ENCODE data around the gene IARS1. TPM values are rescaled to one million over a fixed set of nuclear protein-coding genes. Genes with fewer than 3 reads are reported as not detected.

The IARS1 gene
- polyA plus RNA-seq, 1 donor from 2014 or later = 64.4 TPM

DNA sequence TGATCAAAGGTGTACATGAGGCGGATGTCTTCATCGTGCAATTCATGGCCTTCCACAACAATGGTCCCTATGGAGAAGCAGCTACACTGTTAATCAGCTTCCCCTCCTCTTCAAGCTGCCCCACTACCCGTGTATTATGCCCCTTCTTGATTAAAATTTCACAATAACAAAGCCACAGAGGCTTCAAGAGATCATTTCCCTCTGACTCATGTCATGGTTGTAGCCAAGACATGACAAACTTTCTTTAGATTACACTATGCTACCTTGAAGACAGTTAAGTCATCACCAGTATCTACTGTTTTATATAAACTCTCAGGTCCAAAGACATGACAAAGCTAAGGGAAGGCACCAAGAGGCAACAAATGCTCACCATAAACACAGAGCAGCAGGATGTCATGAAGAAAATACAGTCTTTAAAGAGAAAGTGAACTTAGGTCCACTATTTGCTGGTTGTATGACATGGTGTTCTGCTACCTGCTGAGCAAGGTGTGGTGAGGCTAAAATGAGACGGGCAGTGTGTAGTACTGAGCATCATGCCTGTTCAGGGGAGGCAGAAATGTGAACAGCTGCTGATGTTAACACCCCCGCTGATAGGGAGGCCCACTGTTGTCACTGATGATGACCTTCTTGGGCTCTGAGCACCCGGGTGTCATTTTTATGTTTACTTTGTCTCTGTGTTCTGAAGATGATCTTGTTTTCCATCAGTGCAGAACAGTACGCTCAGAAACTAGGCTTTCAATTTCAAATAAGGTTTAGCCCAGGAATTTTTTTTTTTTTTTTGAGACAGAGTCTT lies 48.3 kb downstream of the IARS1 start:
- TF ChIP-seq, protein P1, sequence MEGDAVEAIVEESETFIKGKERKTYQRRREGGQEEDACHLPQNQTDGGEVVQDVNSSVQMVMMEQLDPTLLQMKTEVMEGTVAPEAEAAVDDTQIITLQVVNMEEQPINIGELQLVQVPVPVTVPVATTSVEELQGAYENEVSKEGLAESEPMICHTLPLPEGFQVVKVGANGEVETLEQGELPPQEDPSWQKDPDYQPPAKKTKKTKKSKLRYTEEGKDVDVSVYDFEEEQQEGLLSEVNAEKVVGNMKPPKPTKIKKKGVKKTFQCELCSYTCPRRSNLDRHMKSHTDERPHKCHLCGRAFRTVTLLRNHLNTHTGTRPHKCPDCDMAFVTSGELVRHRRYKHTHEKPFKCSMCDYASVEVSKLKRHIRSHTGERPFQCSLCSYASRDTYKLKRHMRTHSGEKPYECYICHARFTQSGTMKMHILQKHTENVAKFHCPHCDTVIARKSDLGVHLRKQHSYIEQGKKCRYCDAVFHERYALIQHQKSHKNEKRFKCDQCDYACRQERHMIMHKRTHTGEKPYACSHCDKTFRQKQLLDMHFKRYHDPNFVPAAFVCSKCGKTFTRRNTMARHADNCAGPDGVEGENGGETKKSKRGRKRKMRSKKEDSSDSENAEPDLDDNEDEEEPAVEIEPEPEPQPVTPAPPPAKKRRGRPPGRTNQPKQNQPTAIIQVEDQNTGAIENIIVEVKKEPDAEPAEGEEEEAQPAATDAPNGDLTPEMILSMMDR (IDR thresholded peaks at IDR 0.05; ENCODE audit: poor library complexity, severe bottlenecking) = no peak
- TF ChIP-seq EP300 (conservative IDR thresholded peaks at IDR 0.05; ENCODE audit: poor library complexity, severe bottlenecking) (no peak), POLR2AphosphoS5 (IDR thresholded peaks at IDR 0.05) (no peak), EZH2 (IDR thresholded peaks at IDR 0.05; ENCODE audit: borderline replicate concordance, insufficient read depth, low read length, poor library complexity, severe bottlenecking) (no peak), TAF1 (IDR thresholded peaks at IDR 0.05; ENCODE audit: low read depth) (no peak), MXI1 (conservative IDR thresholded peaks at IDR 0.05; ENCODE audit: poor library complexity, severe bottlenecking) (no peak), RAD21 (conservative IDR thresholded peaks at IDR 0.05) (no peak), SMC3 (conservative IDR thresholded peaks at IDR 0.05; ENCODE audit: poor library complexity) (no peak)
- TF ChIP-seq, protein P2, sequence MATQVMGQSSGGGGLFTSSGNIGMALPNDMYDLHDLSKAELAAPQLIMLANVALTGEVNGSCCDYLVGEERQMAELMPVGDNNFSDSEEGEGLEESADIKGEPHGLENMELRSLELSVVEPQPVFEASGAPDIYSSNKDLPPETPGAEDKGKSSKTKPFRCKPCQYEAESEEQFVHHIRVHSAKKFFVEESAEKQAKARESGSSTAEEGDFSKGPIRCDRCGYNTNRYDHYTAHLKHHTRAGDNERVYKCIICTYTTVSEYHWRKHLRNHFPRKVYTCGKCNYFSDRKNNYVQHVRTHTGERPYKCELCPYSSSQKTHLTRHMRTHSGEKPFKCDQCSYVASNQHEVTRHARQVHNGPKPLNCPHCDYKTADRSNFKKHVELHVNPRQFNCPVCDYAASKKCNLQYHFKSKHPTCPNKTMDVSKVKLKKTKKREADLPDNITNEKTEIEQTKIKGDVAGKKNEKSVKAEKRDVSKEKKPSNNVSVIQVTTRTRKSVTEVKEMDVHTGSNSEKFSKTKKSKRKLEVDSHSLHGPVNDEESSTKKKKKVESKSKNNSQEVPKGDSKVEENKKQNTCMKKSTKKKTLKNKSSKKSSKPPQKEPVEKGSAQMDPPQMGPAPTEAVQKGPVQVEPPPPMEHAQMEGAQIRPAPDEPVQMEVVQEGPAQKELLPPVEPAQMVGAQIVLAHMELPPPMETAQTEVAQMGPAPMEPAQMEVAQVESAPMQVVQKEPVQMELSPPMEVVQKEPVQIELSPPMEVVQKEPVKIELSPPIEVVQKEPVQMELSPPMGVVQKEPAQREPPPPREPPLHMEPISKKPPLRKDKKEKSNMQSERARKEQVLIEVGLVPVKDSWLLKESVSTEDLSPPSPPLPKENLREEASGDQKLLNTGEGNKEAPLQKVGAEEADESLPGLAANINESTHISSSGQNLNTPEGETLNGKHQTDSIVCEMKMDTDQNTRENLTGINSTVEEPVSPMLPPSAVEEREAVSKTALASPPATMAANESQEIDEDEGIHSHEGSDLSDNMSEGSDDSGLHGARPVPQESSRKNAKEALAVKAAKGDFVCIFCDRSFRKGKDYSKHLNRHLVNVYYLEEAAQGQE (IDR thresholded peaks at IDR 0.05; ENCODE audit: borderline replicate concordance) = no peak
- H3K27me3 ChIP-seq (ENCODE audit: insufficient read depth, low read depth, low read length) = no peaks in the 10 kb centered on the region
- no peaks in the 10 kb centered on the region for H3F3A ChIP-seq (ENCODE audit: insufficient read depth, low read length, poor library complexity, severe bottlenecking)
- no peak overlapping the region for H3K4me3 ChIP-seq (ENCODE audit: low read length)
- H4K20me1 ChIP-seq (ENCODE audit: insufficient read depth) = no peaks in the 10 kb centered on the region
- no peaks in the 10 kb centered on the region for H3K9me3 ChIP-seq (ENCODE audit: low read length)
- no peak overlapping the region for H3K4me2 ChIP-seq (ENCODE audit: low read length)
- peaks cover 1% of the 10 kb centered on the region for H3K36me3 ChIP-seq (ENCODE audit: insufficient read depth, low read length)
- no peak overlapping the region for H2AFZ ChIP-seq (ENCODE audit: low read depth, low read length)
- H3K9me2 ChIP-seq (ENCODE audit: insufficient read depth, low read length) = no peaks in the 10 kb centered on the region
- no peak overlapping the region for H3K27ac ChIP-seq (ENCODE audit: low read length)
- H3K9ac ChIP-seq (ENCODE audit: low read length) = no peak overlapping the region
- H3K79me2 ChIP-seq (replicated peaks; ENCODE audit: insufficient read depth, low read length) = no peaks in the 10 kb centered on the region

Small RNA genes lying within 50 kb of the gene (small RNA-seq; reads per million reads assigned to genes)
- 0 reads per million in 3 experiments for gene MIR3651
- gene SNORA84 = 0.59 to 5.1 (median 1.5) reads per million in 3 experiments

Other genes starting within 250 kb of the IARS1 start
- 67.1 and 74.8 TPM in 2 replicates for gene SPTLC1, start 178.3 kb downstream of the IARS1 start, polyA plus RNA-seq
- gene NOL8, start 31.7 kb upstream of the IARS1 start, polyA plus RNA-seq = 12.6 and 25.3 TPM in 2 replicates
- 2.8 and 5.0 TPM in 2 replicates for gene CENPP, start 32.3 kb upstream of the IARS1 start, polyA plus RNA-seq
- 0.12 TPM in 1 of 2 replicates, not detected in the other for gene OGN, start 110.9 kb upstream of the IARS1 start, polyA plus RNA-seq
- not detected in 2 replicates for gene OMD, start 130.8 kb upstream of the IARS1 start, polyA plus RNA-seq
- 0.35 and 0.80 TPM in 2 replicates for gene ASPN, start 188.8 kb upstream of the IARS1 start, polyA plus RNA-seq
- 0.30 TPM in 1 of 2 replicates, not detected in the other for gene ECM2, start 242.3 kb upstream of the IARS1 start, polyA plus RNA-seq